Endothelial cell of umbilical vein (primary cell): ENCODE results near the gene MYZAP. TPM values are rescaled to one million over a fixed set of nuclear protein-coding genes. Genes with fewer than 3 reads are reported as not detected.

Source experiments
- BruUV-seq: library from RNA; stranded (reverse); fragments of 400-500 nt; replicated peaks from 2 replicates; lab custom pipeline; 2021; lab: Mats Ljungman, UMichigan
- CTCF ChIA-PET: fragments of 300-600, 350-600 bp; sonication (Branson Sonifier 250); formaldehyde crosslinking; loops from one replicate; lab custom pipeline; 2021; ENCODE audit warnings: antibody characterized with exemption, inconsistent platforms; lab: Charles Lee
- POLR2A ChIA-PET: fragments of 300-600, 350-600 bp; sonication (Branson Sonifier 250); formaldehyde crosslinking; loops from one replicate; lab custom pipeline; 2021; ENCODE audit warnings: antibody characterized with exemption, inconsistent platforms; lab: Charles Lee
- DNase-seq: peaks from one replicate; pipeline ENCODE4 v3.0.0-alpha.2; 2011; ENCODE audit warnings: low read depth, low spot score
- FAIRE-seq: peaks from 2 replicates; lab custom pipeline; 2011; peaks lifted over from hg19 to GRCh38; lab: Jason Lieb, UNC
- H2AFZ ChIP-seq: 2 replicates; pipeline ENCODE4 v1.6.0; 2012; ENCODE audit warnings: low read depth, low read length, control low read depth, inconsistent platforms
- H3K27ac ChIP-seq: 2 replicates; pipeline ENCODE4 v1.5.1; 2011; ENCODE audit warnings: low read depth, mild to moderate bottlenecking, control low read depth, low read length, moderate library complexity; ENCODE audit not compliant: insufficient read depth
- H3K27me3 ChIP-seq, 2 experiments: 2 replicates each; pipeline versions ENCODE4 v1.6.0 to v1.6.1; 2011; ENCODE audit warnings: low read length in 2 of 2, mixed read lengths in 1 of 2; ENCODE audit not compliant: control insufficient read depth in 2 of 2, insufficient read depth in 2 of 2
- H3K36me3 ChIP-seq, 2 experiments: 2 replicates in 1 of 2; 3 replicates in 1 of 2; pipeline ENCODE4 v1.5.1; 2011; ENCODE audit warnings: low read length in 2 of 2, mild to moderate bottlenecking in 1 of 2, moderate library complexity in 1 of 2; ENCODE audit not compliant: control insufficient read depth in 2 of 2, insufficient read depth in 2 of 2; ENCODE audit errors: extremely low read depth in 1 of 2
- H3K4me1 ChIP-seq: 3 replicates; pipeline ENCODE4 v1.5.1; 2011; ENCODE audit warnings: mild to moderate bottlenecking, low read length; ENCODE audit not compliant: control insufficient read depth, insufficient read depth; ENCODE audit errors: extremely low read depth
- H3K4me2 ChIP-seq: 2 replicates; pipeline ENCODE4 v1.6.1; 2011; ENCODE audit warnings: low read length, control low read depth, mixed read lengths; ENCODE audit not compliant: insufficient read depth
- H3K4me3 ChIP-seq, 3 experiments: fragments of 200-600 bp in 1 of 3; sonication (generic), shearing (Covaris generic) in 1 of 3; replicated peaks in 1 of 3; 2 replicates each; pipeline ENCODE4 v1.5.1; 2011 to 2016; ENCODE audit warnings: control low read depth in 3 of 3, low read length in 3 of 3, mild to moderate bottlenecking in 2 of 3, inconsistent platforms in 1 of 3, low read depth in 1 of 3, moderate library complexity in 1 of 3; ENCODE audit not compliant: insufficient read depth in 1 of 3
- H3K79me2 ChIP-seq: 2 replicates; pipeline ENCODE4 v1.6.0; 2012; ENCODE audit warnings: low read length, inconsistent platforms; ENCODE audit not compliant: control insufficient read depth, insufficient read depth
- H3K9ac ChIP-seq: replicated peaks from 2 replicates; pipeline ENCODE3; 2011; ENCODE audit warnings: low read length, control low read depth; ENCODE audit not compliant: insufficient read depth; ENCODE audit errors: extremely low read depth
- H3K9me1 ChIP-seq: replicated peaks from 3 replicates; pipeline ENCODE4 v1.6.0; 2011; ENCODE audit warnings: mild to moderate bottlenecking, low read length; ENCODE audit not compliant: control insufficient read depth, insufficient read depth; ENCODE audit errors: extremely low read depth
- H3K9me3 ChIP-seq: replicated peaks from 2 replicates; pipeline ENCODE4 v1.5.1; 2012; ENCODE audit warnings: low read length, inconsistent platforms; ENCODE audit not compliant: control insufficient read depth, insufficient read depth
- H4K20me1 ChIP-seq: replicated peaks from 2 replicates; pipeline ENCODE3; 2011; ENCODE audit warnings: mild to moderate bottlenecking, low read length; ENCODE audit not compliant: control insufficient read depth, insufficient read depth; ENCODE audit errors: extremely low read depth
- CTCF ChIP-seq, 2 donors: IDR thresholded peaks; 1 replicate in 1 of 2; 2 replicates in 1 of 2; pipeline ENCODE4 v1.5.1; 2011; ENCODE audit warnings: low read length in 2 of 2, mild to moderate bottlenecking in 2 of 2, moderate library complexity in 2 of 2, control low read depth in 1 of 2, inconsistent platforms in 1 of 2, low read depth in 1 of 2; ENCODE audit not compliant: insufficient read depth in 1 of 2; ENCODE audit errors: extremely low read depth in 1 of 2
- EZH2 ChIP-seq: IDR thresholded peaks from 2 replicates; pipeline ENCODE4 v1.6.1; 2012; ENCODE audit warnings: borderline replicate concordance, low read depth, mild to moderate bottlenecking, moderate library complexity, low read length, inconsistent platforms; ENCODE audit not compliant: severe bottlenecking
- FOS ChIP-seq: IDR thresholded peaks from 2 replicates; pipeline ENCODE4 v1.6.1; 2011; ENCODE audit warnings: mild to moderate bottlenecking, low read length, moderate library complexity, borderline replicate concordance; ENCODE audit not compliant: insufficient read depth
- GATA2 ChIP-seq: IDR thresholded peaks from 2 replicates; pipeline ENCODE4 v1.7.0; 2011; ENCODE audit warnings: low read depth, mild to moderate bottlenecking, moderate library complexity, mixed read lengths, low read length; ENCODE audit not compliant: insufficient read length, insufficient read depth
- JUN ChIP-seq: IDR thresholded peaks from 2 replicates; pipeline ENCODE4 v1.6.1; 2011; ENCODE audit warnings: borderline replicate concordance, low read depth; ENCODE audit not compliant: insufficient read length, insufficient read depth
- MYC ChIP-seq: IDR thresholded peaks from one replicate; pipeline ENCODE4 v1.6.1; 2011; ENCODE audit warnings: mild to moderate bottlenecking, low read depth, low read length
- POLR2A ChIP-seq: IDR thresholded peaks from 2 replicates; pipeline ENCODE4 v1.6.1; 2012; ENCODE audit warnings: low read depth, mild to moderate bottlenecking, control low read depth, low read length
- POLR2AphosphoS5 ChIP-seq: IDR thresholded peaks from 2 replicates; pipeline ENCODE4 v1.6.1; 2012; ENCODE audit warnings: low read depth, mild to moderate bottlenecking, control low read depth, low read length, moderate library complexity; ENCODE audit not compliant: insufficient read depth
- dilution Hi-C: fragments of 300-500 bp; cut with MboI; formaldehyde crosslinking; loops from one replicate; pipeline ENCODE4 v1.15.0; 2019; ENCODE audit warnings: low sequenced_read_pairs; ENCODE audit not compliant: extremely low pct_ligation_motif_present
- intact Hi-C: fragments of 100-400 bp; cut with micrococcal nuclease; formaldehyde crosslinking; loops from one replicate; pipeline ENCODE4 v1.10.0; 2022
- polyA plus RNA-seq, 4 experiments: library from polyadenylated mRNA; depleted of rRNA in 3 of 4; stranded (reverse) in 3 of 4; unstranded in 1 of 4; fragments of >200 nt; gene quantifications; 2 replicates each; pipeline versions ENCODE4 v1.2.1 to v1.2.3, GENCODE V29; 2011 to 2012; ENCODE audit warnings: missing spikeins in 1 of 4
- total RNA-seq: library from RNA; stranded (reverse); gene quantifications from 2 replicates; pipeline ENCODE4 v1.2.3, GENCODE V29; 2021
- TF ChIP-seq, protein P1 (sequence below): IDR thresholded peaks from 2 replicates; pipeline ENCODE4 v1.6.1; 2011; ENCODE audit not compliant: insufficient read depth, insufficient read length

MYZAP gene
- total and polyA plus RNA-seq, 2 donors (not counting 3 experiments of a cell fraction or from before 2014, with no cell fraction given), result 6.3 to 8.1 TPM

GRCh38 chr15:57691082-57691481 lies 99.4 kb downstream of the MYZAP start:
- POLR2A ChIA-PET, result no interaction called here
- peaks cover 19% of the 10 kb centered on the region for H3K4me1 ChIP-seq
- dilution Hi-C loops, result no loop called here
- BruUV-seq, result no TSS peak
- no peak overlapping the region for H3K4me3 ChIP-seq
- H2AFZ ChIP-seq, result no peak overlapping the region
- no peaks in the 10 kb centered on the region for H3K36me3 ChIP-seq
- H3K9ac ChIP-seq, result no peak overlapping the region
- H3K79me2 ChIP-seq, result no peaks in the 10 kb centered on the region
- CTCF ChIA-PET, result no interaction called here
- H3K27me3 ChIP-seq, result no peaks in the 10 kb centered on the region
- H4K20me1 ChIP-seq, result no peaks in the 10 kb centered on the region
- intact Hi-C loops, result no loop called here
- no peak overlapping the region for H3K4me2 ChIP-seq
- no peaks in the 10 kb centered on the region for H3K9me3 ChIP-seq
- DNase-seq (no peak), FAIRE-seq (no peak)
- no peak overlapping the region for H3K27ac ChIP-seq
- H3K9me1 ChIP-seq, result no peaks in the 10 kb centered on the region
- no peak for TF ChIP-seq GATA2
- no peak for TF ChIP-seq JUN
- no peak for TF ChIP-seq EZH2
- TF ChIP-seq CTCF (IDR thresholded peaks at IDR 0.05; ENCODE audit: extremely low read depth in 1 of 2, insufficient read depth in 1 of 2, low read depth in 1 of 2, low read length in 2 of 2), result no peak
- TF ChIP-seq, protein P1, sequence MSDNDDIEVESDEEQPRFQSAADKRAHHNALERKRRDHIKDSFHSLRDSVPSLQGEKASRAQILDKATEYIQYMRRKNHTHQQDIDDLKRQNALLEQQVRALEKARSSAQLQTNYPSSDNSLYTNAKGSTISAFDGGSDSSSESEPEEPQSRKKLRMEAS, result no peak
- TF ChIP-seq POLR2A, result no peak
- TF ChIP-seq FOS, result no peak
- TF ChIP-seq POLR2AphosphoS5, result no peak
- no peak for TF ChIP-seq MYC
